TTC549 (cell line): ENCODE data around the gene FAAP100.

ENCODE experiments used
- FAIRE-seq: peaks from 2 replicates; lab custom pipeline; 2012; peaks lifted over from hg19 to GRCh38; lab: Jason Lieb, UNC

FAAP100 gene

GRCh38 chr17:81553616-81554181, 1.5 kb upstream of the FAAP100 start:
- FAIRE-seq, result no peak

GRCh38 chr17:81553018-81553615, 964 bp upstream of the FAAP100 start:
- no peak for FAIRE-seq

DNA sequence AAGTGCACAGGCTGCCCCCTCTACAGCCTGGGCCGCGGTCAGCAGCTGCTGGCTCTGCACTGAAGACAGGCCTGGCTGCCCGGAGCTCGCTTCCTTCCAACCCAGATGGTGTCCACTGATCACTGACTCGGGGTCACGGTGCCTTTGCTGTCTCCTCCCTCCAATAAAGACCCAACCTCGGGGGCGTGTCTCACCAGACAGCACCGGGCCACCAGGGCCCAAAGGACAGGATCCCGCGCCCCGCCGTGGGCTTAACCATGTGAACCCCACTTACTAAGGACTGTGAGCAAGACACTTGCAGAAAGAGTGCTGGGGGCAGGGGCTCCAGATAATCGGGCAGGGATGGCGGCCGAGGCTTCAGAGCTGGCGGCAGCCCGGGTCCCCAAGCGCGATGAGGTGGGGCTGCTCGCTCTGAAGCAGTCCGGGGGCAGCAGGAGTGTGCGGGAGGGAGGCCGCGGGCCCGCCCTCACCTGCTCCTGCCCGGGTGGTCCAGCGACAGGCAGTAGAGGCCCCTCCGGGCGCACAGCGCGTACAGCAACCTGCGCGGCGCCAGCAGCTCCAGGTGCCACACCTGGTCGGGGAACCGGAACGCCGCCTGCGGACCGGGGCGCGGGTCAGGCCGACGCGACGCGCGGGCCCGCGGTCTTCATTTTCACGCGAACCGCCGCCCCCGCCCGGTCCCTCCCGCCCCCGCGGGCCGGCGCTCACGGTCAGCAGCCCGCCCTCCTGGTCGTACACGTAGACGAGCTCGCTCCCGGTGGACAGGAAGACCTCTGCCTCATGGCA, 502 bp downstream of the FAAP100 start:
- no peak for FAIRE-seq

DNA sequence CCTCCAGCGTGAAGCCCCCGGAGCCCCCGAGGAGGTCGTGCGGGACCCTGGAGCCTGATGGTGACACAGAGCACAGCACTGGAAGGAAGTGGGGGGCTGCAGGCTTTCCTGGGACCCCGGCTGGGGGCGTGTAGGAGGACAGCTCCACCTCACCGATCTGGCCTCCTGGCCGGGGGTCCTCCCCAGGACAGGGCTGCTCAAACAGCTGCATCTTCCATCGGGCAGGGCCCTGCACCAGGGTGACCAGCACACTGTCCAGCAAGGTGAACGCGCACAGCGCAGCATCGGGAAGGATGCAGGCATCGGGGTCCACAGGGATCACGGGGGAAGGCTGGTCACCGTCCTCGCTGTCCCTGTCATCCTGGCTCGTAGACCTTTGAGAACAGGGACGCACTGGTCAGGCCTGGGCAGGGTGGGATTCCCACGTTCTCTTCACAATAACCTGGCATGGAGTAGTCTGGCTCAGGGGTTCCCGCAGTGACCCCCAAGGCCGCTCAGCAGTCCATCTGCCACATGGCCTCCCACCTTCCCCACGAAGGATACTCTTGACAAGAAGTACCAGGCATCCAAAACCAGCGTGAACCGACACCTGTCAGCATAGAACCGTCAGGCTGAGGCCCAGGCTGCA, 1.2 kb downstream of the FAAP100 start:
- no peak for FAIRE-seq

GRCh38 chr17:81550285-81550684, 1.9 kb downstream of the FAAP100 start:
- no peak for FAIRE-seq

DNA sequence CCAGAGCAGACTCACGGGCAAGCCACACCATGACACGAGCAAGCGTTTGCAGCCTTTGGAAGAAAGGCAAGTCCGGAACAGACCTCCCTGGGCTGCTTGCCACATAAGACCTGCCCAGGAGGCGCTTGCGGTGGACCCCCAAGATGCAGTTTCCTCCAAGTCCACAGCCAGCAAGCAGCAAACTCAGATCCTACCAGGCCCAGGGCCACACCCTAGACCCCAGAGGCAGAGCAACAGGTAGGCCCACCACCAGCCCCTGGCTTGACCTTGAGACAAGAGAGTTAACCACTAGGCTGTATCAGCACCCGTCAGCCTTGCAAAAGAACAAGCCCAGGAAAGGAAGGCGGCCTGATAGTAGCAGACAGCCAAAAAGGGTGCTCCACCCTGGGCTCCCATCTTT, 2.3 kb downstream of the FAAP100 start:
- FAIRE-seq, result no peak

DNA sequence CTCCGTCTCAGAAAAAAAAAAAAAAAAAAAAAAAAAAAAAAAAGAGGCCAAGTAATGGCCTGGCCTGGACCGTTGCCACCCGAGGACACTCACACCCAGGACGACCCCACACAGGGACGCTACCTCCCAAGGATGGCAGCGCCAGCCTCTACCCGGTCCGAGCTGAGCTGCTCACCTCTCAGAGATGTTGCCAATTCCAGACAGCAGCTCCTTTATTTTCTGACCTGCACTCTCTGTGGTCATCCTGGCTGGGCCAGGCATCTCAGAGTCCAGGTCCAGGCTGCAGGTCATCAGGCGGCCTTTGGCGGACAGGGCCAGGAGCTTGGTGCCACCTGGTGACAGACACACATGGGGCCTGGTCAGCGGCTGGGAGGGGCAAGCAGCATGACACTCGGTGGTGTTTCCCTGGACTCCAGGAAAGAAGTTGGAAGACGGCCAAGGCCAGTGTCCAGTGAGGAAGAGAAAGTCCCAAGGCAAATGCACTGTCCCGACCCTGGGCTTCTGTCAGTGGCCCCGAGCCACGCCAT, 3.1 kb downstream of the FAAP100 start:
- FAIRE-seq, result no peak

GRCh38 chr17:81547614-81547982, 4.6 kb downstream of the FAAP100 start:
- no peak for FAIRE-seq

DNA sequence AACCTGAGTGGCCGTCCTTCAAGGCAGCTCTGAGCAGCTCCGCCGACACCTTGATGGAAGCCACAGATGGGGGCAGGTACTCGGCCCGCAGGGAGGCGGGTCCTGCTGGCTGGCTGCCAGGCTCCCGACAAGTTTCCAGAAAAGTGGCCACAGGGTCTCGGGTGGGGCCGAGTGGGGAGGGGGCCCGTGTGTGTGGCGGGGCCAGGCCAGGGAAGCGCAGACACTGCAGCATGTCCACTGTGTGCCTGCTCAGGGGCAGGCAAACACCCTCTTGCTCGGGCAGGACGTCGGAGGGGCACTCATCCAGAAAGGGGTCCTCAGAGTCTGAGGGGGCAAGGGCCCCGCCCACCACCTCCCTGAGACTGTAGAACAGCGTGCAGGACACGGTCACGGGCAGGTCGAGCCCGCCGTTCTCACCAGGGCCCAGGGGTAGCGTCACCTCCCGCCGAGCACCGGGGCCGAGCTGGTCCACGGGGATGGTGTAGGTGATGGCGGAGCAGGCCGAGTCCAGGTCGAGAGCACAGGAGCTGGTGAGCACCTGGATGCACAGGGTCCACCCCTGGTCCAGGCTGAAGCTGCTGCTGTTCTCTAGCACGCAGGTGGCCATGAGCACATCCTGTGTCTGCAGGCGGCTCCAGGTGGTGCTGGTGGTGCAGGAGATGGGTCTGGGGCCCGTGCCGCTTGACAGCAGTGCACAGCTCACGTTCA, 5.1 kb downstream of the FAAP100 start:
- FAIRE-seq, result no peak

- no peak for FAIRE-seq
Observed at GRCh38 chr17:81545160-81545949, 6.8 kb downstream of the FAAP100 start.

DNA sequence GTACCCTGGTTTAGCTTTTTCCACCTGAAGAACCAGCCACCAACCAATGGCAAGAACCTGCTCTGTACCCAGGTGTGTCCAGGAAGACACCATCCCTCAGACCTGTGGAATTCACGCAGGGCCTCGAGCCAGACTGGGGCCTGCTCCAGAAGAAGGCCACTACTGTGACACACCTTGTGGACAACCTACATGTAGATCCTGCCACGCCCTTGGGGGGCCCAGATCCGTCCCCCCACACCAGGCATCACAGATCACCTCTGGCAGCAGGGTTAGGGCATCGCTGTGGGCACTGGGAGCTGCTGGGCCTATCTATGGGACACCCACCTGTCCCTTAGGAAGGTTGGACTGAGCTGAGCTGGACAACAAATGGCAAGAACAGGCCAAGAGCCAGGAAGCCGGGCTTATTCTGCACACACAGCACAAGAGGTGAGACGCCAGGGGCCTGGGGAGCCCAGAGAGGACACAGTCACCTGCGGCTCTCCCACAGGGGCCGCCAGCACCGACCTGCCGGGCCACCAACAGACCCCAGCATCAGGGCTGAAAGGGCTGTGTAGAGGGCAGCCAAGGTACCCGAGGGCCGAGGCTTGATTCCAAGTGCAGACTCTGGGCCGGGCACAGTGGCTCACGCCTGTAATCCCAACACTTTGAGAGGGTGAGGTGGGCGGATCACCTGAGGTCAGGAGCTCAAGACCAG, 7.7 kb downstream of the FAAP100 start:
- FAIRE-seq, result no peak

DNA sequence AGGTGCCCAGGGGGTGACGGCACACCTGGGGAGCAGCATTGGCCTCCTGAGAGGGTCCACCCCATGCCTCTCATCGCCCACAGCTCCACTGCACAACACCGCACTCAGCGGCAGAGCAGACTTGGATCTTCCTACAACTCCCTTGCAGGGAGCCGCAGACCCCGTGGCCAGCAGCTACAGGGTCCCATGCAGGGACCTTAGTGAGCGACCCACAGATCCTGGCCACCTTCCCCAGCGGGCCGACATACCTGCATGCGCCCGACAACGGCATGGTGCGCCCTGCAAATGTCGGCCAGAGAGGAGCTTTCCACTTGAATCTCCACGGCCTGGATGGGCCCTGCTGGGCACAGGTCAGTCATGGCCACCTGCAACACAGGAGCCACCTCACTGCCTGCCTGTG, 8.4 kb downstream of the FAAP100 start:
- FAIRE-seq, result no peak

GRCh38 chr17:81543339-81543675, 8.8 kb downstream of the FAAP100 start:
- FAIRE-seq, result no peak

DNA sequence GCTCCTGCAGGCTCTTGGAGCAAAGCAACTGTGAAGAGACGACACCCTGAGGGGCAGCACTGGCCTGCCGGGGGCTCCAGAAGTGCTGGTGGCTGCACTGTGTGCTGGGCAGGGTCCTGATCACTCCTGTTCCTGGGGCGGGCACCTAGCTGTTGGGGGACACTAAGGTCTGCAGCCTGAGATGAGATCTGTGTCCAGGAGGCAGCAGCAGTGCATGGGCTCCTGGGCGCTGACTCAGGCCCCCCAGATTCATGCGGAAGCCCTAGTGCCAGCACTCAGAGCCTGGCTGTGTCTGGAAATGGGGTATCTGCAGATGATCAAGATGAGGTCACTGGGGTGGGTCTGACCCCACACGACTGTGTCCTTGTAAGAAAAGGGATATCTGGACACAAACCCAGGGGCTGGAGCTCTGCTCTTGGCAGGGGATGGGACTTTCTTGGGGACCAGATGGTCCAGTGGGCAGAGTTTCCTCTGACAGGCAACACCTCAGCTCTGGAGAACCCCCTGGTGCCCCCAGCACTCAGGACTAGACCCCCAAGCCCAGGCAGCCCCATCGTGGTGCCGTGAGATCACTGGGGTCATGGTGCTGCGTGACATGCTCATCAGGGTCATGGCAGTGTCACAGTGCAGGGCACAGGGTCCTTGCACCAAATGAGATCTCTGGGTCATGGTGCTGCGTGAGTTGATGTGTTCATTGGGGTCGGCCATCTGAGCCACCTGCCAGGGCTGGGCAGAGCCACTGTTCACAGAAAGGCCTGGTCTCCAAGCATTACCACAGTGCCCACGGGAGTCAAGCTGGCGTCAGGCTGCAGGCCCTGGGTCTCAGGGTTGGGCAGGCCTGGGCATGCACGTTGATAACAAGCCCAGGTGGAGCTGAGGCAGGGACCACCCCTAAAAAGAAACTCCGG, 9.5 kb downstream of the FAAP100 start:
- FAIRE-seq, result no peak

DNA sequence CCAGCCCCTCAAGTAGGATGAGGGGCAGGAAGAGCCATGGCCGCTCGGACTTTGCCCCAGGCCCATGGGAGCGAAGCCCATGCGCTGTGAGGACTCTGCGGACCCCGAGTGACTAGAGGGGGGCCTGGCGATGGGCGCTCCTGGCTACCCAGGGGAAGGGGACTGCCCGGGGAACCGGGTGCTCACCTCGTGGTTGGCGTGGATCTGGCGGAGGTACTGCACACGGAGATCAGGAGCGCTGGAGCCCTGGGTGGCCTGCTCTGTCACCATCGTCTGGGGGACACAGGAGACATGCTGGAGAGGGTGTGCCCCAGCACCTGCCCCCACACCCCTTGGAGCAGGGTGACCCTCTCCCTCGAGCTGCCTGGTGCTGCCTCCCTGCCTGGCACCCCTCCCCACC, 11.0 kb downstream of the FAAP100 start:
- FAIRE-seq, result no peak

DNA sequence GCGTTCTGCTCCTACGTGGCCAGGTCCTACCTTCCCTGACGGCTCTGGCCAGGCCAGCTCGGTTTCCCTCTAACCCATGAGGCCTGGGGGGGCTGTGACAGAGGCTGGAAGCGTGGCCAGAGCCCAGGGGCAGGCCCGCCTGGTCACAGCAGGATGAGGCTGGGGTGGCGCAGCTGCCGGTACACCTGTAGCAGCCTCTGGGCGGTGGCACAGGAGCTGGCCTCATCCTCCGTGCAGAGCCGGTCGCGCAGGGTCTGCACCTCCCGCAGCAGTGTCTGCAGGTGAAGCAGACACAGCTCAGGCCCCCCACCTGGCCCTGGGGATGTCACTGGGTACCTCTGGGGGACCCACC, 11.5 kb downstream of the FAAP100 start:
- no peak for FAIRE-seq

GRCh38 chr17:81539961-81540675, 12.0 kb downstream of the FAAP100 start:
- no peak for FAIRE-seq

DNA sequence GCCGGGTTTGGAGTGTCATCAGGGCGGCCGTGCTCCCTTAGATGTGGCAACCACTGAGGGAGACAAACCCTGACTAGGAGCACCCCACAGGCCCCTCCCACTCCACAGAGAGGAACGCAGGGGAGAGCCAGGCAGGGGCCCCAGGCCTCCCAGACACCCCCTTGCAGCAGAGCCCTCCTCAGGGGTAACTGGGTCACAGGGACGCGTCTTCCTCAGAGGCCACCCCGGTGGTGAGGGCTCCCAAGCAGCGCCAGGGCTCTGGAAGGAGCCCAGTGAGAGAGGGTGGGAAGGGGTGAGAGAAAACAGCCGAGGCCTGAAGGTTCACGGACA, 12.6 kb downstream of the FAAP100 start:
- no peak for FAIRE-seq
